Globus pallidus (tissue), 1 donor: ENCODE measurements around the gene ID2.
A peak's percentile ranks its signal among the peaks of the same experiment; 100 is the strongest.
"Not testable (repeated sequence)": the region's sequence is repeated elsewhere in the genome, so short reads cannot be mapped to it uniquely, and the experiment has no call there.

Source experiments
- DNase-seq: peaks from one replicate; pipeline ENCODE4 v3.0.0-alpha.2; 2015; ENCODE audit warnings: low spot score

Gene ID2

GRCh38 chr2:8684878-8685696 lies 3.2 kb downstream of the ID2 start:
- no peak for DNase-seq

- DNase-seq = peak; percentile 54
Observed at GRCh38 chr2:8685697-8686358, 4.0 kb downstream of the ID2 start.

- no peak for DNase-seq
Observed at GRCh38 chr2:8691859-8692437, 10.1 kb downstream of the ID2 start.

GRCh38 chr2:8692783-8693156 lies 10.9 kb downstream of the ID2 start:
- no peak for DNase-seq

- peak; percentile 22 for DNase-seq
Observed at GRCh38 chr2:8693157-8693821, 11.4 kb downstream of the ID2 start.

- DNase-seq = no peak
Observed at GRCh38 chr2:8694737-8695136, 12.9 kb downstream of the ID2 start.

- DNase-seq = no peak
Observed at GRCh38 chr2:8697190-8697589, 15.3 kb downstream of the ID2 start.

- no peak for DNase-seq
Observed at GRCh38 chr2:8699839-8700238, 18.0 kb downstream of the ID2 start.

- DNase-seq = no peak
Observed at GRCh38 chr2:8701681-8702379, 20.0 kb downstream of the ID2 start.

GRCh38 chr2:8704906-8705305 lies 23.1 kb downstream of the ID2 start:
- DNase-seq = no peak

GRCh38 chr2:8709611-8710010 lies 27.8 kb downstream of the ID2 start:
- no peak for DNase-seq

GRCh38 chr2:8710951-8711350 lies 29.1 kb downstream of the ID2 start:
- no peak for DNase-seq

- DNase-seq = no peak
Observed at GRCh38 chr2:8714283-8714682, 32.4 kb downstream of the ID2 start.

- DNase-seq = no peak
Observed at GRCh38 chr2:8714971-8715370, 33.1 kb downstream of the ID2 start.

GRCh38 chr2:8719528-8719927 lies 37.7 kb downstream of the ID2 start:
- no peak for DNase-seq

- DNase-seq = no peak
Observed at GRCh38 chr2:8720741-8721140, 38.9 kb downstream of the ID2 start.

- no peak for DNase-seq
Observed at GRCh38 chr2:8721410-8721809, 39.6 kb downstream of the ID2 start.

GRCh38 chr2:8722986-8723385 lies 41.1 kb downstream of the ID2 start:
- DNase-seq = no peak

- DNase-seq = no peak
Observed at GRCh38 chr2:8725838-8726237, 44.0 kb downstream of the ID2 start.

- no peak for DNase-seq
Observed at GRCh38 chr2:8728305-8729015, 46.6 kb downstream of the ID2 start.

- not testable (repeated sequence) for DNase-seq
Observed at GRCh38 chr2:8729101-8729500, 47.2 kb downstream of the ID2 start.
